ENCODE data around the gene SPOP.
A peak's percentile ranks its signal among the peaks of the same experiment; 100 is the strongest.

The SPOP gene

GRCh38 chr17:49688848-49689247 is 11.0 kb upstream of the SPOP start:
- H3K4me3 ChIP-seq (ENCODE audit: low read depth, low read length) = no peak overlapping the region
- TF ChIP-seq CTCF (conservative IDR thresholded peaks at IDR 0.05; ENCODE audit: low read depth, low read length) = no peak
- no peak for DNase-seq (ENCODE audit: low read depth)

- no peak overlapping the region for H3K4me3 ChIP-seq (ENCODE audit: low read depth, low read length)
- peak; percentile 78 for DNase-seq (ENCODE audit: low read depth)
- no peak for TF ChIP-seq CTCF (conservative IDR thresholded peaks at IDR 0.05; ENCODE audit: low read depth, low read length)
Measured at GRCh38 chr17:49687878-49688491, 10.1 kb upstream of the SPOP start.

GRCh38 chr17:49681106-49681979 is 3.4 kb upstream of the SPOP start:
- H3K4me3 ChIP-seq (ENCODE audit: low read depth, low read length) = no peak overlapping the region
- DNase-seq (ENCODE audit: low read depth) = no peak
- TF ChIP-seq CTCF (conservative IDR thresholded peaks at IDR 0.05; ENCODE audit: low read depth, low read length) = no peak

- no peak for DNase-seq (ENCODE audit: low read depth)
- no peak for TF ChIP-seq CTCF (conservative IDR thresholded peaks at IDR 0.05; ENCODE audit: low read depth, low read length)
- no peak overlapping the region for H3K4me3 ChIP-seq (ENCODE audit: low read depth, low read length)
Measured at GRCh38 chr17:49680314-49680713, 2.4 kb upstream of the SPOP start.

- peak; percentile 34 for TF ChIP-seq CTCF (conservative IDR thresholded peaks at IDR 0.05; ENCODE audit: low read depth, low read length)
Measured at GRCh38 chr17:49677134-49677932, 564 bp downstream of the SPOP start.

GRCh38 chr17:49676276-49676868 is 1.5 kb downstream of the SPOP start:
- peak; percentile 63 for DNase-seq (ENCODE audit: low read depth)
- peak overlapping the region; percentile 73 for H3K4me3 ChIP-seq (ENCODE audit: low read depth, low read length)
- TF ChIP-seq CTCF (conservative IDR thresholded peaks at IDR 0.05; ENCODE audit: low read depth, low read length) = no peak

More at GRCh38 chr17:49677134-49677932, 564 bp downstream of the SPOP start:
- DNase-seq (ENCODE audit: low read depth) = peak; percentile 96
- H3K4me3 ChIP-seq (ENCODE audit: low read depth, low read length) = peak overlapping the region; percentile 73

Data from choroid plexus epithelial cell (primary cell).